DOHH2 (cell line): ENCODE results near the gene C2CD4B.

ENCODE experiments used
- H3F3A ChIP-seq: fragments of 200-600 bp; sonication (generic), shearing (Covaris generic); 2 replicates; pipeline ENCODE4 v1.6.0; 2016; ENCODE audit warnings: antibody characterized with exemption, mild to moderate bottlenecking; ENCODE audit not compliant: control insufficient read depth, insufficient read depth
- H3K27ac ChIP-seq: fragments of 200-600 bp; sonication (generic); 2 replicates; pipeline ENCODE4 v1.5.1; 2014; ENCODE audit warnings: low read depth, mild to moderate bottlenecking, low read length, moderate library complexity
- H3K27me3 ChIP-seq: fragments of 200-600 bp; sonication (generic); 2 replicates; pipeline ENCODE4 v1.6.1; 2014; ENCODE audit warnings: mild to moderate bottlenecking, low read length, mixed read lengths; ENCODE audit not compliant: control insufficient read depth
- H3K36me3 ChIP-seq: fragments of 200-600 bp; sonication (generic); 2 replicates; pipeline ENCODE4 v1.6.1; 2014; ENCODE audit warnings: mild to moderate bottlenecking, low read length, moderate library complexity, mixed read lengths; ENCODE audit not compliant: control insufficient read depth
- H3K4me1 ChIP-seq: fragments of 200-600 bp; sonication (generic); 2 replicates; pipeline ENCODE4 v1.6.1; 2014; ENCODE audit warnings: mild to moderate bottlenecking, low read length, mixed read lengths; ENCODE audit not compliant: control insufficient read depth
- H3K4me2 ChIP-seq: fragments of 200-600 bp; sonication (generic); 2 replicates; pipeline ENCODE4 v1.6.0; 2014; ENCODE audit warnings: mild to moderate bottlenecking, low read length, moderate library complexity
- H3K4me3 ChIP-seq: fragments of 200-600 bp; sonication (generic); 2 replicates; pipeline ENCODE4 v1.5.1; 2014; ENCODE audit warnings: mild to moderate bottlenecking, low read length, mixed read lengths
- H3K79me2 ChIP-seq: fragments of 200-600 bp; sonication (generic); 2 replicates; pipeline ENCODE4 v1.6.1; 2014; ENCODE audit warnings: mild to moderate bottlenecking, low read length, mixed read lengths; ENCODE audit not compliant: control insufficient read depth
- H3K9me2 ChIP-seq: fragments of 200-600 bp; sonication (generic); replicated peaks from 2 replicates; pipeline ENCODE4 v1.6.1; 2014; ENCODE audit warnings: mild to moderate bottlenecking, low read length, mixed read lengths; ENCODE audit not compliant: control insufficient read depth
- H3K9me3 ChIP-seq: fragments of 200-600 bp; sonication (generic); 2 replicates; pipeline ENCODE4 v1.6.1; 2014; ENCODE audit warnings: antibody characterized with exemption, low read length, mixed read lengths; ENCODE audit not compliant: control insufficient read depth, insufficient read depth
- H4K20me1 ChIP-seq: fragments of 200-600 bp; sonication (generic); 2 replicates; pipeline ENCODE4 v1.6.0; 2014; ENCODE audit warnings: low read depth, mild to moderate bottlenecking, antibody characterized with exemption, low read length, moderate library complexity; ENCODE audit not compliant: control insufficient read depth, insufficient read depth
- EZH2phosphoT487 ChIP-seq: fragments of 200-600 bp; sonication (generic); IDR thresholded peaks from 2 replicates; pipeline ENCODE4 v1.6.1; 2017; ENCODE audit warnings: borderline replicate concordance, mild to moderate bottlenecking, antibody characterized with exemption, low read length, moderate library complexity, mixed read lengths
- TF ChIP-seq, protein P1 (sequence below): fragments of 200-600 bp; sonication (generic); IDR thresholded peaks from one replicate; pipeline ENCODE4 v1.5.1; 2014; ENCODE audit warnings: antibody characterized with exemption, mild to moderate bottlenecking, low read depth, low read length; ENCODE audit not compliant: poor library complexity, severe bottlenecking

C2CD4B gene

DNA sequence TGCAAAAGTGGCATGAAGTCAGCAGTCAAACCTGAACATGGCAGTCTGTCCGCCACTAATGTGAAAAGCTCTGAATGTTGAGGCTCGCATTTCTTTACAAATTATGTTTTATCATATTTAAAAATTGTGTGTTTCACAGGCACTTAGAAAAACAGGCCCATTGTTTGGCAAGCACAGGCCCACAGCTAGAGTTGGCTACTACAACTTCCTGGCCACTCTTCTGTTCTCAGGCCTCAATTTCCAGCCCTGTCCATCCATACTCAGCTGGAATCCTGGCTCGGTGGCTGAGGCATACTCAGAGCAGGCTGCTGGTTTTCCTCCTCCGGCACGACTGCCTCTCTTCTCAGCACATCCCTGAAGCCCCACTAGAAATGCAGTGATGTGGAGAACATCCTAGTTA lies 44.3 kb downstream of the C2CD4B start:
- TF ChIP-seq, protein P1, sequence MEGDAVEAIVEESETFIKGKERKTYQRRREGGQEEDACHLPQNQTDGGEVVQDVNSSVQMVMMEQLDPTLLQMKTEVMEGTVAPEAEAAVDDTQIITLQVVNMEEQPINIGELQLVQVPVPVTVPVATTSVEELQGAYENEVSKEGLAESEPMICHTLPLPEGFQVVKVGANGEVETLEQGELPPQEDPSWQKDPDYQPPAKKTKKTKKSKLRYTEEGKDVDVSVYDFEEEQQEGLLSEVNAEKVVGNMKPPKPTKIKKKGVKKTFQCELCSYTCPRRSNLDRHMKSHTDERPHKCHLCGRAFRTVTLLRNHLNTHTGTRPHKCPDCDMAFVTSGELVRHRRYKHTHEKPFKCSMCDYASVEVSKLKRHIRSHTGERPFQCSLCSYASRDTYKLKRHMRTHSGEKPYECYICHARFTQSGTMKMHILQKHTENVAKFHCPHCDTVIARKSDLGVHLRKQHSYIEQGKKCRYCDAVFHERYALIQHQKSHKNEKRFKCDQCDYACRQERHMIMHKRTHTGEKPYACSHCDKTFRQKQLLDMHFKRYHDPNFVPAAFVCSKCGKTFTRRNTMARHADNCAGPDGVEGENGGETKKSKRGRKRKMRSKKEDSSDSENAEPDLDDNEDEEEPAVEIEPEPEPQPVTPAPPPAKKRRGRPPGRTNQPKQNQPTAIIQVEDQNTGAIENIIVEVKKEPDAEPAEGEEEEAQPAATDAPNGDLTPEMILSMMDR, result no peak
- no peak for TF ChIP-seq EZH2phosphoT487
- Histone ChIP-seq H3K9me2 (no peaks in the 10 kb centered on the region), H3K27me3 (peaks cover 12% of the 10 kb centered on the region), H4K20me1 (no peaks in the 10 kb centered on the region), H3K4me1 (peaks cover 27% of the 10 kb centered on the region), H3K27ac (no peak overlapping the region), H3F3A (no peaks in the 10 kb centered on the region), H3K36me3 (no peaks in the 10 kb centered on the region), H3K9me3 (no peaks in the 10 kb centered on the region), H3K4me3 (no peak overlapping the region), H3K79me2 (no peaks in the 10 kb centered on the region), H3K4me2 (no peak overlapping the region)

DNA sequence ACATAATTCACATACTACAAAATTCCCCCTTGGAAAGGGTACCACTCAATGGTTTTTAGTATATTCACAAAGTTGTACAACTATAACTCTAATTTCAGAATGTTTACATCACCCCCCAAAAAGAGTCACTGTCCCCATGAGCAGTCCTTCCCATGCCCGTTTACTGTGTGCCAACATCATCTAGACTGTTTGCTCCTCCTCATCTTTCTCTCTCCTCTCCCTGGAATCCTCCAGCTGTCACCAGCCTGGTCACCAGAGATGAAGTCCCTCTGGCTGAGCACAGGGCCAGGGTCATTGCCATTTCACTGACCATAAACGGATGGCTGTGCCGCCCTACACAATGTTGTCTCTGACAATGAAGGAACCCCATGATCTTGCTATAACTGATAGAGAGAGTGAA lies 45.2 kb downstream of the C2CD4B start:
- Histone ChIP-seq H3K4me1 (peaks cover 18% of the 10 kb centered on the region), H3K4me2 (no peak overlapping the region), H3K27me3 (peaks cover 12% of the 10 kb centered on the region), H3K79me2 (no peaks in the 10 kb centered on the region), H3K4me3 (no peak overlapping the region), H3F3A (no peaks in the 10 kb centered on the region), H4K20me1 (no peaks in the 10 kb centered on the region), H3K36me3 (no peaks in the 10 kb centered on the region), H3K27ac (no peak overlapping the region), H3K9me3 (no peaks in the 10 kb centered on the region), H3K9me2 (no peaks in the 10 kb centered on the region)
- no peak for TF ChIP-seq EZH2phosphoT487
- TF ChIP-seq, protein P1, result no peak

DNA sequence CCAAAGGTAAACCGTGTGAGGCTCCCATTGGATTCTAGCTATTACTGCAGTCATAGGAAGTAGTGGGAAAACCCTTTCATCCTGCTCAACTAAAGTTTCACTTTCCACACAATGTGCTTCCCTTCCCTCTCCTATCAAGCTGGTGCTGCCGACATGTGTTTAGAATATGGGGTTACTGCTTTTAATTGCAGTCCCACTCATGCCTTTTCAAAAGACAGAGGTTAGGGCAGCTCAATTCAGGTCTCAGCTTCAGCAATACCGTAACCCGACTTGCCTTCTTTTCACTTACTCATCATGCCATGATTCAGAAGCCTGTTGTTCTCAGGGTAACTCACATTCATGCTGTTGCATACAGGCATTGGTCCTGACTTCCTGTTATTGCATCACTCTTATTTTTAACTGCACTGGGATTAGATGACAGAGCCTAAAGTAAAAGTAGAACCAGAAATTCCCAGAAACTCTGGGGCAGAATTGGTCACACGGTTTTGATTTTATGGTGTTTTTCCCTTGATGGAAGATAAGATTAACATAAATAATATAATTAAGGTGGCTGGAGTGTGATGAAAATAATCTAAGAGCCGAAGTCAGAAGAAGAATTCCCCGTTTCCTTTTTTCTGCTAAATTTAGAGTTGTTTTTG lies 45.7 kb downstream of the C2CD4B start:
- H3K36me3 ChIP-seq, result no peaks in the 10 kb centered on the region
- no peaks in the 10 kb centered on the region for H4K20me1 ChIP-seq
- peak overlapping the region; percentile 26 for H3K4me2 ChIP-seq
- H3K9me3 ChIP-seq, result no peaks in the 10 kb centered on the region
- TF ChIP-seq EZH2phosphoT487, result no peak
- TF ChIP-seq, protein P1, result no peak
- H3K27me3 ChIP-seq, result peaks cover 12% of the 10 kb centered on the region
- no peak overlapping the region for H3K4me3 ChIP-seq
- no peak overlapping the region for H3K27ac ChIP-seq
- H3K79me2 ChIP-seq, result no peaks in the 10 kb centered on the region
- no peaks in the 10 kb centered on the region for H3F3A ChIP-seq
- peaks cover 13% of the 10 kb centered on the region for H3K4me1 ChIP-seq
- H3K9me2 ChIP-seq, result no peaks in the 10 kb centered on the region
